DMS114 treated with DMSO at 0.1 percent for 48 hours (cell line): ENCODE data around the gene PLEKHG4B.
"Not testable (repeated sequence)": the region's sequence is repeated elsewhere in the genome, so short reads cannot be mapped to it uniquely, and the experiment has no call there.

Experiments used
- DNase-seq: peaks from one replicate; lab custom pipeline; 2025; ENCODE audit not compliant: unreplicated experiment; lab: John Stamatoyannopoulos, UW

PLEKHG4B gene

DNA sequence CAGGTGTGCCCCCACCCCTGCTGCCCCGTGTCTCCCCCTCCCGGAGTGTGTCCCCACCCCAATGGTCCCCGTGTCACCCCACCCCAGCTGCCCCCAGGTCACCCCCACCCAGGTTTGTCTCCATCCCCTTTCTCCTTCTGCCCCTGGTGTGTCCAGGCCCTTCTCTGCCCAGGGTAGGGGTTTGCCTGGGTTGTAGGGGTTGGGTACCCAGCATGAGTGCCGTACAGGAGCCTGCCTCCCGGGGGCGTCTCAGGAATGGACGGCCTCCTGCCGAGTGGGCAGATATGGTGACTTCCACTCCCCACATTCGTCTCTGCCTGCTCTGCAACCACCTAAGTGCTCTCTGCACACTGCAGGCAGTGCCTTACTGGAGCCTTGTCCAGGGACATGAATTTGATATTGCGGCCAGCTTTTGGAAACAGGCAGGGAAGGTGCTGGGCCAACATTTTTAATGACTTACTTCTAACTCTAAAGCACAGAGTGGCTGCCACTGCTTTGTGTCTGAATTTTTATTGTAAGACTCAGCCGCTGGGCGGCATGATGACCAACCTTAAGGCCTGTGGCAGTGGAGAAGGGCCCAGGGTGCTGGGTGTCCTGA lies 106.0 kb downstream of the PLEKHG4B start:
- no peak for DNase-seq

DNA sequence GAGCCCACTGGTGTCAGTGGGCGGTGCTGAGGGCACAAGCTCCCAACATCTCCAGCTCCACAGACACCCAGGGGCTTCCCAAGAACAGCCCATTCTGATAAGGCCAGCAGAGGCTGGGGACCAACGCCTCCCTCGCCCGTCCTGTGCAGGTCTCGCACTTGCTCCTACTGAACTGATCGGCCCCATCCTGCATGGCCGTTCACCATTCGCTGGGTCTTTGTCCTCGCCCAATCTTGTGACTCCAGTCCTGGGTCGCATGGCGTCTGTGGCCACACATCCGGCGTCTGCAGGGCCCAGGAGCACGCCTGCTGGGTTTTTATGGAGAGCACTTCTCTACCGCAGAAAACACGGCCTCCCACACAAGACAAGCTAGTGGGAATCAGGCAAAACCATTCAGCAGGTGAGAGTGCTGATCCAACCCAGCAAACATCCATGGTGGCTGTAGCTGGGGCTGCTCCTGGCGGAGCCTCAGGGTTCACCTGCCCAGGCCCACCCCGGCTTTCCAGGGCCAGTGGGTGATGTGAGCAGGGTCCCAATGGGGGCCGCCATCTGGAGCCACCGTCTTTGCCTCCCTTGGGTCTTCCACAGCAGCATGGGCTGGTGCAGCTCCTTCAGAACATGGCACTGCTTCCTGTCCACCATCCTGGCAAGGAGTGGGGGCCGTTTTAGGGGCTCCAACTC lies 106.7 kb downstream of the PLEKHG4B start:
- DNase-seq = no peak

DNA sequence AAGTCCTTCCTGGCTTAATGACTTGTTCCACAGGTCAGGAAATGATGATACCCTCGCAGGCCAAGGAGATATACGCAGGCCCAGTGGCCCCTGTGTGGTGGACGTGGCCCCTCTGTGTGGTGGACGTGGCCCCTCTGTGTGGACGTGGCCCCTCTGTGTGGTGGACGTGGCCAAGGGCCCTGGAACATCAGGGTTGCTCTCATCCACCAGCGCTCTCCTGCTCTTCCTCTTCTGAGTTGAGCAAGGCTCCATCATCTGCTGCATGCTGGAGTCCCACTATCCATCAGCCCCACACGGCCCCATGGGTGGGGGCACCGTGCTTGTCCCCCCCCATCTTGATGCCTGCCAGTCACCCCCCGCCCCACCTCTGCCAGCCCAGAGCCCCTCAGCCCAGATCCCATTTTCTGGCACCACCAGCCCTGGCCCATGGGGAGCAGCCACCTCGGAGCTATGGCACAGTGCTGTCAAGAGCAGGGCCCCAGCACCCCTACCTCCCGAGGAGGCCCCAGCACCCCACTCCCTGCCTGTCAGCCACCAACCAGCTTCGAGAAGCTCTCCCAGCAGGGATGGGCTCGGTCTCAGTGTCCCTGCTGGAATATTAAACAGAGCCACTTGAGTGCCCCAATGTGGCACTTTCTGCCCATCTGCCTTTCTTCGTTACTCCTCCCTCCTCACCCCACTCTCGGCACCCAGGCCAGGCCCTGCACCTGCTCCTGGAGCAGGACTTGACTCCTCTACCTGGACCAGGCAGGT lies 107.4 kb downstream of the PLEKHG4B start:
- DNase-seq = no peak

DNA sequence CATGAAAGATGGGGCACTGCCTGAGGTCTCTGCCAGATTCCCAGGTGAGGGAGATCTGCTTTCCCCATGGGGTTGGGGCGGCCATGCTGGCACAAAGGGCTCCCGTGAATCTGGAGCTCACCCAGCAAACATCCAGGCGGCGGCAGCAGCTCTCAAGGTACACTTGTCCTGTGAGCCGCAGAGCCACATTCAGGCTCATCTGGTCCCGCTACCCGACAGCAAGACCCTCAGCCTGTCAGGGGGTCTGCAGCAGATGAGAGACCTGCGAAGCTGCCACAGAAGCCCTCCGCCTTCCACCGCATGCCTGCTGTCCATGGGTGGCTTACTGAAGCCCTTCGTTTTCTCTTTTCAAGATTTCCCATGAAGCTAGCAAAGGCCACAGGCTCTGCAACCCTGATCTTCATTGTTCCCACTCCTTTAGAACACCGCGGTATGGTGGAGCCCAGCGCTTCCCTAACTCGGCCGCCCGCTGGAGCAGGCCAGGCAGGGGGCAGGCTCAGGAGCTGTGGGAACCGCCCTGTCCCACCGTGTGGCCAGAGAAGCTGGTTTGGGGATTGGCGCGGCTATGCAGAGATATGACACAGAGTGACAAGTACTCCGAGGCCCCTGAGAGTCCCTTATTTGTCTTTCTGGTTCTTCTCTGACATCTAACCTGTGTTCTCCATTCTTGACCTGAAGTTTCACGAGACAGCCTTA lies 108.1 kb downstream of the PLEKHG4B start:
- no peak for DNase-seq

DNA sequence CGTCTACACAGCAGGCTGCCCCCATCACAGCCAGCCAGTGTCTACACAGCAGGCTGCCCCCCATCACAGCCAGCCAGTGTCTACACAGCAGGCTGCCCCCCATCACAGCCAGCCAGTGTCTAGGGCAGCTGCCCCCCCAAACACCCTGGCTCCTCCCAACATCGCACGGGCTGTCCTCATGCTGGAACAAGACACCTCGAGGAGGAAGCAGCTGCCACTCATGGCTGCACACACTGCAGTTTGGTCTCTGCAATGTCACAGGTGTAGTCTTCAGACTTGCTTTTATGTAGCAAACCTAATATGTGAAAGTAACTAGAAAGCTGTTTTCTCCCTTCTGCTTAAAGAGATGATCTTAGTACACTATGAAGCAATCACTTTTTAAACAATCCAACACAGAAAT lies 109.0 kb downstream of the PLEKHG4B start:
- no peak for DNase-seq

DNA sequence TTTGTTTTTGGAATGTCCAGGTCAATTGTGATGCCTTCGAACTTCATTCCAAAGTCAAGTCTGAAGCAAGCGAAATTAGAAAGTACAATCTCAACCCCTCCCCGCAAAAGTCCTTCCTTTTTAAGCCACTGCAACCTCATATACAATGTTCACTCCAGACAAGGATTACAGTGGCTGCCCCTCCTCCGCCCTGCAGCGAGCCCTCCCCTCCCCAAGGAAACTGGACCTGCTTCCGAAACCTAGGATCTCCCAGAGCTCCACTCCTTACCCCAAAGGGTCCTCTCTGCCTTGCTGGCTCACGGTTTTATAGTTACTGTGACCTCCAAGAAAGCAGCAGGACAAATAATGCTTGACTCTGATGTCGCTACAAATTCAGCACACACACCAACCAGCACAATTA lies 109.7 kb downstream of the PLEKHG4B start:
- no peak for DNase-seq

DNA sequence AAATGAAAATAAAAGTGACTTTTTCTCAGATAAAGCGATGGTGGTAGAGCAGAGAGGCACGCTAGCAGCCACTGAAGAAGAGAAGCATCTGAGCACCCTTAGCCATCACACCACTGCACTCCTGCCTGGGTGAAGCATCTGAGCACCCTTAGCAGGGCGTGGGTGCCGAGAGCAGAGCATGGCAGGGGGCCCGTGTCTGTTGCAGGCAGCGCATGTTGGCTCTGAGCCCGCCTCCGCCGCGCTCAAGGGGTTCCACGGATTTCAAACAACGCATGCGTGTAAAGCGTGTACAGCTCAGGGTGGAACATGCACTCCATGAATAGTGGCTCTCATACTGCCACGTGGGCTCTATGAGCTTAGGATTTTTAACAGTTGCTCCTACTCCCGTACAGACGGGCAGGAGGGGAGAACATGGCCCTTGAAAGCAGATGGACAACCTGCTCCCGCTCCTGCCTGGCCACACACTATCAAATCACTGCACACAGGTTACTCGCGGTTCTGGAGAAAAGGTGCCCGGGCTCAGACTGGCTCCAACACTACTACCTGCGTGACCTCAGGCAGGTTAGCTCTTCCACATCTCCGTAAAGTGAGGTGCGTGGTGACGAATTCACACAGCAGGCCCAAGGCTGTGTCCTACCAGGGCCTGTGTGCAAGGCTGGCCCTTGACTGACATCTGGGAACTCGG lies 111.4 kb downstream of the PLEKHG4B start:
- no peak for DNase-seq

DNA sequence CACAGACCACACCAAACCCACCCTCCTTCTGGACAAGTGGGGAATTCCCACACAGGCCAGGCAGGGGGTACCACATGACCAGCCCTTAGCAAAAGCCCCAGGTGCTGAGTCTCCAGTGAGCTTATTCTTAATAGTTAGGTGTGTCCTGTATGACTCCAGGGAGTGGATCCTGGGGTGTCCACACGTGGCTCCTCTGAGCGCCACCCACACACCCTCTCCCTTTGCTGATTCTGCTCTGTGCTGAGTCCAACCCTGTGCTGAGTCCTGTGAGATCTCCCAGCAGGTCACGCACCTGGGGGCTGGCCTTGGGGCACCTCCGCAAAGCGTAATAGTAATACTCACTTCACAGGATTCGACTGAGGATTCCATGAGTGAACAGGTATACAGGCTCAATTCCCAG lies 112.0 kb downstream of the PLEKHG4B start:
- no peak for DNase-seq

DNA sequence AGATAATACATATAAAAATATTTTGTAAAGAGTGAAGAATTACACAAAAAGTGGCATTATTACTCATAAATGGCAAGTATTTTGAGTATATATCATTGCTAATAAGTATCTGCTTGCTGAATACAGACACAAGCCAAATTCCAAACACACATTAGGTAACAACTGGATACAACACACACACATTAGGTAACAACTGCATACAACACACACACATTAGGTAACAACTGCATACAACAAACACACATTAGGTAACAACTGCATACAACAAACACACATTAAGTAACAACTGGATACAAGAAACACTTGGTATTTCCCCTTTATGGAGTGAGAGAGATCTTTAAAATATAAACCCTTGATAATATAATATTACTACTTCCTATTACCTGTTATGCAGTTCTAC lies 112.5 kb downstream of the PLEKHG4B start:
- no peak for DNase-seq

DNA sequence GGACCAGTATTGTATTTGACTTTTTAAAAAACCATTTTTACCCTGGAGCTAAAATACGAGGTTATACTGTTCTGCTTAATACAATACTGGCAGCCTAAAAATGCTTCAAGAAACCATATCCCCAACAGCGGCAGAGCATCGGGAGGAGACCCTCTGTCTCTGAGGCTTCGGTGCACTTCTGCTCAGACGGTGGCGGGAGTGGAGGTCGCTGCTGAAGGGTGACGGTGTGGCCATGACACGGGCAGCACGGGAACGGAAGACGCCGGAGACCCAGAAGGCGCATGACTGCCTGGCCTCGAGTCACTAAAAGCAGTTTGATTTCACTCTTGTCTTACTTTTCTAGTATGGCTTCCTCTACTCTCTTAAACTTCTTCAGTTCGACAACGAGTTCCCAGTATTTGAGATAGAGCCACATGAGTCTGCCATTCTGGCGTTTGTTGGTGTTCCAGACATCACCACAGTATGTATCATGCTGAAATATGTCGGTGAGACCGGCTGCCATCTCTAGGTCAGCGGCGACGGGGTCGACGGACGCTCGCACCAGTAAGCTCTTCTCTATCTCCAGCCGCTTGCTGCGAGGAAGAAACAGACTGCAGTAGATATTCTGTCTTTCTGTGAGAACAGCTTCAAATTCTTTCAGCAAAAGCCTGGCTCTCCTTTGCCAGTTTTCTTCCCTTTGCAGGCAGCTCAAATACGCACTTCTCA lies 113.2 kb downstream of the PLEKHG4B start:
- DNase-seq = no peak

DNA sequence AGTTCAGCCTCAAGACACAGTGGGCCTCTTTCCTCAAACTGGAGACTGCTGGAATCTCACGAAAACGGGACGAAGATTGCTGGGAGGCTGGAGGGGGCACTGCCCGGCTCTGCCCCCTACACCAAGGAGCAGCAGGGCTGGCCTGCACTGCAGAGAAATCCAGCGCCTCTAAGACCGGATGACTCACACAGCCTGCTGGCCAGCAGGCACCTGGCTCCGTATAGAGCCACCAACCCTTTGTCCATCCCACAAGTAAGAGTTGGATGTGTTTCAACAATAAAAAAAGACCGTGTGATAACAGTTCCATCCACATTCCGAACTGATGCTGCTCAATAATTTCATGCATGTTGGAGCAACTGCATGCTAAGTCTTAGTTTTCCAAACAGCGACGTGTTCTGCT lies 114.4 kb downstream of the PLEKHG4B start:
- DNase-seq = no peak

DNA sequence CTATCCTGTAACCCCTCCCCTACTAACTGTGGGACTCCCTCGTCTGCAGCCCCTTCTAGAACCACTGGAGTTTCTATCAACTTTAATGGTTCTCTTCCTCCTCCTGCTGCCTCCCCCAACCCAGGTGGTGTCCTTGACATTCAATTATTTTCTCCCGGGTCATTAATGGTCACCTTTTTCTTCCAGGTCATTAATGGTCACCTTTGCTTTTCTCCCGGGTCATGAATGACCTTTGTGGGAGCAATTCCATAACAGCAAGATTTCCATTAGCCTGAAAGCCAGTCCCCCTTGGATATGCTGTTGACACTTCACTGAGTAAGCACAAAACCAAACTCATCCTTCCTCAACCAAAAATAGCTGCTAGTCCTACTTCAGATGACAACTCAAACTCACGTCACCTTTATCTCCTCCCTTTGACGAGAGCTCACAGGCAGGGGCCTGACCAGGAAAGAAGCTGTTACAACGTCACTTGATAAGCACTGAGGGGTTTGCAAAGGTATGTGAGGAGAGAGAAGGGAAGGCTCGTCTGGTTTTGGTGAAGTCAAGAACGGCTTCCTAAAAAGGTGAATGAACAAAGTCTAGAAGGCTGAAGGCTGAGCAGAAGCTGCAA lies 115.1 kb downstream of the PLEKHG4B start:
- DNase-seq = no peak

DNA sequence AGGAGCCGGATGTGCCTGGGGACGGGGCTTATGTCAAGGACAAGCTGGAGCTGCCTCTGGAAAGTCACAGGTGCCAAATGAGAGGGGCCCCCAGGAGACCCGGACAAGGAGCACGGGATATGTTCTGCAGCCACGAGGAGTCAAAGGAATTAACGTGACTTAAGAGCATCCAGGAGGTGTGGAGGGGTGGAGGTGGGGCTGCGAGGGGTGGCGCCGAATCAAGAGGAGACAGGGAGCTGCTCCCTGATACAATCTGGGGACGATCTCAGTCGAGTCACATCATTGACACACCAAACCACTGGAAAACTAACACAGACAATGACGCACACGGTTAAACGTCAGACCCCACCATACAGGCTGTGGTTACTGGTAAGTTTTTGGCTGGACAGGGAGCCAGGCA lies 115.6 kb downstream of the PLEKHG4B start:
- DNase-seq = no peak

DNA sequence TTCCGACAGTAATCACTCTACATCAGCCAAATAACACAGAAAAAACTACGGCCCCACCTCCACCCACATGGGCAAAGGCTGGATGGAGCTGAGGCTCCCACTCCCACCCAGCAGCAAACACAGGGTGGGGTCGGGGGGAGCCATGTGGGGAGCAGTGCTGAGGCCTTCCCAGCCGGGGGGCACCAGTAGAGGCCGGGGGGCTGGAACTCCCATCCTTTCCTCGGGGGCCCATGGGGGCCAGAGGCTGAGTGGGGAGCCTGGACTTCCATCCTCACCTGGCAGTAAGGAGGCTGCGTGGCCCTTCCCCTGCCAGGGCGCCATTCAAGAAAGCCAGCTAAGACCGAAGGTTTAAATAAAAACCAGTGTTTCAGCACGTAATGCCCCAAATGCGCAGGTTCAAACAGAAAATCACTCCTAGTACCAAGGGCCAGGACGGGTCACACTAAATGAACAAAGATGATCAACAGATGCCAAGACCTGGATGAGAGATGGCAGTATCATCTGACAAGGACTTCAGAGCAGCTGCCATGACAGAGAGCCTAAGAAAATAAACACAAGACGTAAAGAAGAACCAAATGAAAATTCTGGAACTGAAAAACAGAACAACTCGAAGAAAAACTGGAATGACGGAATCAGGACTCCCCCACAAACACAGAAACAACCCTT lies 116.6 kb downstream of the PLEKHG4B start:
- DNase-seq = no peak

DNA sequence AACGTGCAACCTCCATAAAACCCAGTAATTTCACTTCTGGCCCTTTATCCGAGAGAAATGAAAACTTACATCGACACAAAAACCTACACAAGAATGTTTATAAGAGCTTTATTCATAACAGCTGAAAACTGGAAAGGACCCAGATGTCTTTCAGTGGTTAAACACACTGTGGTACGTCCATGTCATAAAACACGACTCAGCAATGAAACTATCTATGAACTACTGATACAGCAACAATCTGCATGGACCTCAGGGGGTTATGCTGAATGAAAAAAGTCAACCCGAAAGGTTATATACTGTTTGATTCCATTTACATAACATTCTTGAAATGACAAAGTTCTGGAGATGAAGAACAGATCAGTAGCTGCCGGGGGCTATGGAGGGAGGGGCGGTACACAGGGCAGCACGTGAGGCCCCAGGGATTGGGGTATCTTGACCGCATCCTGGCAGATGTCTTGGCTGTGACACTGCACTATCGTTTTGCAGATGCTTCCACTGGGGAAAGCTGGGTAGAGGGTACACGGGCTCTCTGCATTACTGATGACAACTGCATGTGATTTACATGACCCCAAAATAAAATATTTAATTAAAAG lies 121.9 kb downstream of the PLEKHG4B start:
- DNase-seq = no peak

DNA sequence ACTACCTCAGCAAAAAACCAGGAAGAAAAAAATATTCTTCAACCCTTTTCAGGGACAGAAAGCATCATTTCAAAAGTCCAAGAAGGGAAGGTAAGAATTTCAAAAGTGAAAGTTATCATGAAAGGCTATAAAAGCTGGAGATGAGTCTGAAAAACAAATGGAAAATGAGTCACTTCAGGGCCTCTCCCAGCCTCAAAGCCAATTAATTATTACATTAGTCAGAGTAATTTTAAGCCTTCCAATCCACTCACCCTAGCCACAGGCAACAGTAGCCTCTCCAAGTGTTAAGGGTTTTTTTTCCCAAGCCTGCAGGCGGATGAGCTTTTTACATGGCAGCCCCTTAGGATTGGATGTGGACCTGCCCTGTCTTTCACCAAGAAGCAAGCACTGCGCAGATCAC lies 123.3 kb downstream of the PLEKHG4B start:
- DNase-seq = not testable (repeated sequence)

DNA sequence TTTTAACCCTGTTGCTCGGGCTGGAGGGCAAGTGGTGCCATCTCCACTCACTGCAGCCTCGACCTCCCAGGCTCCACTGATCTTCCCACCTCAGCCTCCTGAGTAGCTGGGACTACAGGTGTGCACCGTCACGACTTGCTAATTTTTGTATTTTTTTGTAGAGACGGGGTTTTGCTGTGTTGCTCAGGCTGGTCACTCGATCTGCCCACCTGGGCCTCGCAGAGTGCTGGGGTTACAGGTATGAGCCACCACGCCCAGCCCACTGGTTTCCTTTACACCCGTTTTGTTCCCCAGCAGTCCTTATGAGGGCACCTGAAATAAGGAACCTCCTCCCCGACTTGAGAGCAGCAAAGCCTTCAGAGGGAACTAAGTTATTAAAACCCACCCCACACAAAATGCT lies 124.1 kb downstream of the PLEKHG4B start:
- not testable (repeated sequence) for DNase-seq

DNA sequence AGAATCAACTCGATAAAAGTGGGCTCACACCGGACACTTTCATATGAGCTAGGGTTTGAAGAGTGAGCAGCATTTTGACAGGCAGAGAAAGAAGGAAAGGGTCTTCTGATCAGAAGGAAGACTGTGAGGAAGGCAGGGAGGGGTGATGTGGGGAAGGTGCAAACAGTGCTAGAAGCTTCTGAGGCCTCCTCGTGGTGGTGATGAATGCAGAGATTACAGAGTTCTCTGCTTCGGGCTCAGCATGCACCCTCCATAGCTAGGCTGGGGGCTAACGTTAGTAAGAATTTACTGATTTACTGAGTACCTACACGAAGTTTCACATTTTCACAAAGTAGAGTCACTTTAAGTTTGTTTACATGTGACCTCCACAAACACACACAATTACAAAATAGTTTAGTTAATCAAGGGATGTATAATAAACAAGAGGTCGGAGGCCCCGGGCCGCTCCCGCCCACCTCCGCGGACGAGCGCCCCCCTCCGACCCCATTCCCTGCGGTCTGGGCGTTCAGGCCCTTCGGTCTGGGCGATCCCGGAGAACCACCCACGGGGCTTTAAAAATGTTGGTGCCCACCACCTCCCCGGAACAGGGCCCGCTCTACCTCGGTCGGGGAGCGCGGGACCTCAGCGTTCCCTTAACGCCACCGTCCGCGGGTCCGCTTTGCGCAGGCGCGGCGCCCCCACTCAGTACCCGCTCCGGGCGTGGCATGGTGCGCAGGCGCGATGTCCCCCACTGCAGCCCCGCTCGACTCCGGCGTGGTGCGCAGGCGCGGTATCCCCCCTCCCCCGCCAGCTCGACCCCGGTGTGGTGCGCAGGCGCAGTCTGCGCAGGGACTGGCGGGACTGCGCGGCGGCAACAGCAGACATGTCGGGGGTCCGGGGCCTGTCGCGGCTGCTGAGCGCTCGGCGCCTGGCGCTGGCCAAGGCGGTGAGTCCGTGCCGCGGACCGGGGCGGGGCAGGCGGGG lies 125.8 kb downstream of the PLEKHG4B start, which contains the start of the genes CCDC127 and SDHA:
Gene CCDC127 (minus strand): TSS at position 660 of the 963 bp plus-strand sequence. CDS start 1,304 bp downstream, outside the sequence.
Gene SDHA (plus strand): TSS at position 827 of the 963 bp plus-strand sequence. CDS start 36 bp downstream, at position 863.
- peak; percentile 82 for DNase-seq
